Testis (tissue), 3 donors: Measurements from ENCODE around the gene WRNIP1. TPM values are rescaled to one million over a fixed set of nuclear protein-coding genes. Genes with fewer than 3 reads are reported as not detected.

ENCODE experiments used
- DNase-seq: peaks from one replicate; pipeline ENCODE4 v3.0.0-alpha.2; 2019
- H3K27ac ChIP-seq, 2 donors: fragments of 200-600 bp; sonication (generic); one replicate each; pipeline ENCODE4 v1.5.1; 2019
- H3K27me3 ChIP-seq: fragments of 200-600 bp; sonication (generic); one replicate; pipeline ENCODE4 v1.5.1; 2019
- H3K36me3 ChIP-seq: fragments of 200-600 bp; sonication (generic); one replicate; pipeline ENCODE4 v1.5.1; 2017; ENCODE audit warnings: low read depth; ENCODE audit errors: missing control alignments
- H3K4me1 ChIP-seq: fragments of 200-600 bp; sonication (generic); one replicate; pipeline ENCODE4 v1.5.1; 2019
- H3K4me3 ChIP-seq, 2 donors: fragments of 200-600 bp; sonication (generic); one replicate each; pipeline ENCODE4 v1.5.1; 2017 to 2019
- H3K9me3 ChIP-seq: fragments of 200-600 bp; sonication (generic); one replicate; pipeline ENCODE4 v1.5.1; 2017
- CTCF ChIP-seq, 3 experiments: fragments of 450-650 bp in 2 of 3; fragments of 200-600 bp in 1 of 3; sonication (generic) in 1 of 3; IDR thresholded peaks; one replicate each; pipeline ENCODE4 v1.5.1; 2016 to 2019; ENCODE audit warnings: antibody characterized with exemption in 3 of 3, mild to moderate bottlenecking in 2 of 3, moderate library complexity in 1 of 3
- POLR2A ChIP-seq: fragments of 450-650 bp; IDR thresholded peaks from one replicate; pipeline ENCODE4 v1.6.1; 2017; ENCODE audit warnings: antibody characterized with exemption, mild to moderate bottlenecking, moderate library complexity
- WGBS, 2 donors: methylation state at CpG; one replicate each; pipeline ENCODE4 v1.1.5; 2018; 5-methylcytosine and 5-hydroxymethylcytosine counted together
- intact Hi-C: fragments of 100-400 bp; cut with DNase I; formaldehyde crosslinking; loops from one replicate; pipeline ENCODE4 v1.15.1; 2023; ENCODE audit warnings: low total_unique reads
- polyA plus RNA-seq: library from polyadenylated mRNA; stranded (reverse); fragments of 350-450 nt; fragmentation: Illumina TruSeq; extraction: RNeasy Lipid Tissue Mini Kit (QIAGEN cat#74804); gene quantifications from one replicate; pipeline ENCODE4 v1.2.3, GENCODE V29; 2014; ENCODE audit warnings: low read depth, low replicate concordance; ENCODE audit not compliant: insufficient read depth
- total RNA-seq, 2 donors: library from RNA; depleted of rRNA; stranded (reverse); fragments of >200 nt; gene quantifications; one replicate each; pipeline ENCODE4 v1.2.3, GENCODE V29; 2016

Gene WRNIP1
- total and polyA plus RNA-seq, 3 donors from 2014 or later = 57.7 to 102 (median 95.8) TPM

GRCh38 chr6:2738373-2738979, 26.7 kb upstream of the WRNIP1 start:
- H3K4me3 ChIP-seq = no peak overlapping the region
- H3K36me3 ChIP-seq = no peaks in the 10 kb centered on the region
- 29 to 33% methylated on average over 5 of the region's 5 CpGs for WGBS, 2 donors
- no peaks in the 10 kb centered on the region for H3K27me3 ChIP-seq
- H3K4me1 ChIP-seq = peaks cover 10% of the 10 kb centered on the region
- no peak overlapping the region for H3K27ac ChIP-seq
- TF ChIP-seq POLR2A (no peak), CTCF (IDR thresholded peaks at IDR 0.05) (peak; percentile 39 to 65 (median 65))
- H3K9me3 ChIP-seq = no peaks in the 10 kb centered on the region
- intact Hi-C loops = no loop called here
- peak; percentile 75 for DNase-seq

- intact Hi-C loops = no loop called here
- 91 to 93% methylated on average over 4 of the region's 4 CpGs for WGBS, 2 donors
Observed at GRCh38 chr6:2739335-2739734, 25.9 kb upstream of the WRNIP1 start.

GRCh38 chr6:2740581-2740980, 24.6 kb upstream of the WRNIP1 start:
- no peaks in the 10 kb centered on the region for H3K27me3 ChIP-seq
- H3K27ac ChIP-seq = no peak overlapping the region
- peaks cover 12% of the 10 kb centered on the region for H3K4me1 ChIP-seq
- intact Hi-C loops = no loop called here
- WGBS, 2 donors = 87 to 94% methylated on average over 5 of the region's 5 CpGs
- H3K9me3 ChIP-seq = no peaks in the 10 kb centered on the region
- H3K36me3 ChIP-seq = no peaks in the 10 kb centered on the region
- DNase-seq = no peak
- H3K4me3 ChIP-seq = no peak overlapping the region
- TF ChIP-seq POLR2A (no peak), CTCF (IDR thresholded peaks at IDR 0.05) (no peak)

More at GRCh38 chr6:2739335-2739734, 25.9 kb upstream of the WRNIP1 start:
- no peak overlapping the region for H3K4me3 ChIP-seq
- no peaks in the 10 kb centered on the region for H3K36me3 ChIP-seq
- H3K27me3 ChIP-seq = no peaks in the 10 kb centered on the region
- H3K27ac ChIP-seq = no peak overlapping the region
- TF ChIP-seq CTCF (IDR thresholded peaks at IDR 0.05) (no peak), POLR2A (no peak)
- peaks cover 9% of the 10 kb centered on the region for H3K4me1 ChIP-seq
- DNase-seq = no peak
- H3K9me3 ChIP-seq = no peaks in the 10 kb centered on the region

DNA sequence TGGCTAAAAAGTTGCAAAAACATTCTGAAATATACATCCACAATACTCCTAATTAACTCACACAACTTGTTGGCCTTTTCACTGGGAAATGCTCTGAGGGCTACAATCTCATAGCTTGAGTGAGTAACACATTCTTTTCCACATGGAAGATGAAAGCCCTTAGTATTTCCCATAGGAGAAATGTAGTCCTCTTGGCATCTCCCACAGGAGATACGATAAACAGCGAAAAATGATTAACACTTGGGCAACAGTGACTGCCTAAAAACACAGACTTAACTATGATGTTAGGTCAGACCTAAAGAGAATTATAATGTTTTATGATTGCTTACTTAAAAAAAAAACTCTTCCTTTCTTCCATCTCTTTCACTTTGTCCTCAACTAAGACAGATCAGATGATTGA, 23.4 kb upstream of the WRNIP1 start:
- H3K27ac ChIP-seq = no peak overlapping the region
- no peak overlapping the region for H3K4me3 ChIP-seq
- intact Hi-C loops = no loop called here
- no peak for DNase-seq
- no peaks in the 10 kb centered on the region for H3K36me3 ChIP-seq
- H3K9me3 ChIP-seq = no peaks in the 10 kb centered on the region
- no peak for TF ChIP-seq POLR2A
- TF ChIP-seq CTCF (IDR thresholded peaks at IDR 0.05) = no peak
- H3K27me3 ChIP-seq = no peaks in the 10 kb centered on the region
- peaks cover 12% of the 10 kb centered on the region for H3K4me1 ChIP-seq
- WGBS, 2 donors = 66 to 92% methylated on average over 2 of the region's 2 CpGs
